ENCODE results near the gene IQGAP2.
"Not testable (repeated sequence)": the region's sequence is repeated elsewhere in the genome, so short reads cannot be mapped to it uniquely, and the experiment has no call there.

The IQGAP2 gene

GRCh38 chr5:76582230-76583162 is 179.4 kb downstream of the IQGAP2 start:
- no peak for DNase-seq

- DNase-seq: no peak
Measured at GRCh38 chr5:76583163-76584047, 180.3 kb downstream of the IQGAP2 start.

- no peak for DNase-seq
Measured at GRCh38 chr5:76585783-76586217, 182.7 kb downstream of the IQGAP2 start.

GRCh38 chr5:76586531-76586930 is 183.4 kb downstream of the IQGAP2 start:
- DNase-seq: no peak

- DNase-seq: no peak
Measured at GRCh38 chr5:76590027-76590426, 186.9 kb downstream of the IQGAP2 start.

- DNase-seq: no peak
Measured at GRCh38 chr5:76591366-76591765, 188.3 kb downstream of the IQGAP2 start.

- no peak for DNase-seq
Measured at GRCh38 chr5:76592692-76593091, 189.6 kb downstream of the IQGAP2 start.

- DNase-seq: no peak
Measured at GRCh38 chr5:76594107-76594506, 191.0 kb downstream of the IQGAP2 start.

GRCh38 chr5:76595755-76596481 is 192.8 kb downstream of the IQGAP2 start:
- DNase-seq: no peak

- DNase-seq: no peak
Measured at GRCh38 chr5:76598531-76598930, 195.4 kb downstream of the IQGAP2 start.

GRCh38 chr5:76600716-76601115 is 197.6 kb downstream of the IQGAP2 start:
- no peak for DNase-seq

GRCh38 chr5:76601470-76601869 is 198.4 kb downstream of the IQGAP2 start:
- no peak for DNase-seq

- no peak for DNase-seq
Measured at GRCh38 chr5:76602094-76602726, 199.1 kb downstream of the IQGAP2 start.

GRCh38 chr5:76603991-76604390 is 200.9 kb downstream of the IQGAP2 start:
- not testable (repeated sequence) for DNase-seq

- no peak for DNase-seq
Measured at GRCh38 chr5:76604838-76605237, 201.8 kb downstream of the IQGAP2 start.

GRCh38 chr5:76606701-76607100 is 203.6 kb downstream of the IQGAP2 start:
- no peak for DNase-seq

- no peak for DNase-seq
Measured at GRCh38 chr5:76607353-76607871, 204.3 kb downstream of the IQGAP2 start.

GRCh38 chr5:76608833-76609232 is 205.7 kb downstream of the IQGAP2 start:
- no peak for DNase-seq

- no peak for DNase-seq
Measured at GRCh38 chr5:76610196-76610595, 207.1 kb downstream of the IQGAP2 start.

GRCh38 chr5:76612942-76613341 is 209.9 kb downstream of the IQGAP2 start:
- no peak for DNase-seq

- DNase-seq: no peak
Measured at GRCh38 chr5:76615759-76616158, 212.7 kb downstream of the IQGAP2 start.

GRCh38 chr5:76616206-76616605 is 213.1 kb downstream of the IQGAP2 start:
- no peak for DNase-seq
